Sigmoid colon (tissue), 4 donors: ENCODE results near the gene RANBP3L.

ENCODE experiments used
- POLR2A ChIP-seq, 2 donors: fragments of 450-650 bp; IDR thresholded peaks; one replicate each; pipeline ENCODE4 v1.6.1; 2016; ENCODE audit warnings: antibody characterized with exemption in 2 of 2, mild to moderate bottlenecking in 2 of 2, moderate library complexity in 2 of 2
- POLR2AphosphoS5 ChIP-seq, 4 donors: sonication (generic); formaldehyde crosslinking; IDR thresholded peaks; one replicate each; pipeline ENCODE4 v1.6.1; 2017; ENCODE audit warnings: antibody characterized with exemption in 4 of 4
- TF ChIP-seq, protein P1 (sequence below), 4 experiments: fragments of 450-650 bp in 3 of 4; fragments of 200-600 bp in 1 of 4; IDR thresholded peaks; one replicate each; pipeline ENCODE4 v1.5.1; 2016 to 2019; ENCODE audit warnings: antibody characterized with exemption in 4 of 4, mild to moderate bottlenecking in 3 of 4, moderate library complexity in 2 of 4

DNA sequence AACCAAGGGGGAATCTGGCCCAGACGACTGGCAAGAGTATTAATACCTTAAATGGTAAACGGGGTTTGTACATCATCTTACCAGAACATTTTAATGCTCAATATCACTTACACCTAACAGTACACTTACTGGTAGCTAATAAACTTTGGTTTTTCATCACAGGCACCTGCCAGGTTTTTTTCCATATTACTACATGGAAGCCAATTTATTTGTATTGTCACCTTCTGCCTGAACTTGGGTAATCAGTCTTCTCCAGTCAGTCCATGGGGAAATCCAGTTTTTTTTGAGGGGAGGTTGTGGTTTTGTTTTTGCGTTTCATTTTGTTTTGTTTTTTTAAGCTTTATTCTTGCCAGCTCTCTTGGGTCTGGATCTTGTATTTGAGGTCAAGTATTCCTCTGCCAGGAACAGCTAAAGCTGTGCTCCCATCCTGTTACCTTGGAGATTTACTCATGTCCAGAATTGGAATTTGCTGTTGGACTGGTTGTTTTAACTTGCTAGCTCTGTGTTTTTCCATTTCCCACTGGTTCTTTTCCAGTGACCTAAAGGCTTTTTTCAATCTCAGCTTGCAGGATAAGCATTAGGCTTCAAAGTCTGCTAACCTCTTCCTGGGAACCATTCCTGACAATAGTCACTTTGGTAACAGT is 48.9 kb downstream of the RANBP3L start:
- TF ChIP-seq, protein P1, sequence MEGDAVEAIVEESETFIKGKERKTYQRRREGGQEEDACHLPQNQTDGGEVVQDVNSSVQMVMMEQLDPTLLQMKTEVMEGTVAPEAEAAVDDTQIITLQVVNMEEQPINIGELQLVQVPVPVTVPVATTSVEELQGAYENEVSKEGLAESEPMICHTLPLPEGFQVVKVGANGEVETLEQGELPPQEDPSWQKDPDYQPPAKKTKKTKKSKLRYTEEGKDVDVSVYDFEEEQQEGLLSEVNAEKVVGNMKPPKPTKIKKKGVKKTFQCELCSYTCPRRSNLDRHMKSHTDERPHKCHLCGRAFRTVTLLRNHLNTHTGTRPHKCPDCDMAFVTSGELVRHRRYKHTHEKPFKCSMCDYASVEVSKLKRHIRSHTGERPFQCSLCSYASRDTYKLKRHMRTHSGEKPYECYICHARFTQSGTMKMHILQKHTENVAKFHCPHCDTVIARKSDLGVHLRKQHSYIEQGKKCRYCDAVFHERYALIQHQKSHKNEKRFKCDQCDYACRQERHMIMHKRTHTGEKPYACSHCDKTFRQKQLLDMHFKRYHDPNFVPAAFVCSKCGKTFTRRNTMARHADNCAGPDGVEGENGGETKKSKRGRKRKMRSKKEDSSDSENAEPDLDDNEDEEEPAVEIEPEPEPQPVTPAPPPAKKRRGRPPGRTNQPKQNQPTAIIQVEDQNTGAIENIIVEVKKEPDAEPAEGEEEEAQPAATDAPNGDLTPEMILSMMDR (IDR thresholded peaks at IDR 0.05), result no peak
- TF ChIP-seq POLR2AphosphoS5 (IDR thresholded peaks at IDR 0.05), result peak in 2 of 4 donors; percentile 25 to 28
- no peak for TF ChIP-seq POLR2A (IDR thresholded peaks at IDR 0.05)
